NAMALWA (cell line): Measurements from ENCODE around the gene LDHD.
"Not testable (repeated sequence)": the region's sequence is repeated elsewhere in the genome, so short reads cannot be mapped to it uniquely, and the experiment has no call there.

ENCODE experiments used
- DNase-seq: peaks from one replicate; pipeline ENCODE4 v3.0.0-alpha.2; 2015; ENCODE audit warnings: low spot score

The LDHD gene

DNA sequence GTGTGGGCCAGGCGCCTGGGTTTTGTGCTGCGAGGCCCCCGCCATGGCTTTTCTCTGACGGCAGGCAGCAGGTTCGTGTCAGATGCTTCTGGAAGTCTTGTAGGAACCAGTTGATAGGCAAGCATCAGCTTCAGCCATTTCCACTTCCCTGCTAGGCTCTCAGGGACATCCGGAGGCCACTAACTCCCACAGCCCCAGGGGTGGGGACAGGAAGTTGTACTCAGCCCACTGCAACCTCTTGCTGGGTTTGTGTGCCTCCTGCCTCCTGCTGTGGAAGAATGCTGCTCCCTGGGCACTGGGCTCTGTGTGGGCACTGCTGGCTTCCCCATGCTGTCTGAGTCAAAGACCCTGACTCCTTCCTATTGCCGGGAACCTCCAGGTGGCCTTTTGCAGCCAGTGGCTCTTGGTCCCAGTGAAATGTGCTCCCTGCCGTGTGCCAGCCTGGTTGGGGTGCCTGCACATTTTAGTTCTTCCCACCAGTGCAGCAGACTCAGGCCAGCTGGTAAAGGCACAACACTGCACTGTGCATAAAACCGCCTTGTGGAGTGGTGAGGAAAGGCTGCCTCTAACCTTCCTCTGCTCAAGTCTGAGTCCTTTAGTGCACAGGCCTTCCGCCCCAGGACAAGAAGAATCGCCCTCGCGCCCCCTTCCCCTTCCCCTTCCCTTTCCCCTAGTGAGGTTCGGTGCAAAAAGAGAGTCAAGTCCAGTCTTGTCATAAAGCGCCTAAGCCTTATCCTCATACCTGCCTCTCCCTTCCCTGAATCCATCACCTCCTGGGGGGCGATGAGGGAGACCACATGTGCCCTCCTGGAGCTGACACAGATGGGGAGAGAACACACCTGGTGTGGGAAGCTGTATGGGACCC, 16.6 kb downstream of the LDHD start:
- DNase-seq: no peak

- DNase-seq: no peak
These were observed 17.4 kb downstream of the LDHD start for GRCh38 chr16:75099075-75099667.

GRCh38 chr16:75097941-75098901, 18.4 kb downstream of the LDHD start:
- DNase-seq: peak; percentile 41

GRCh38 chr16:75097191-75097761, 19.3 kb downstream of the LDHD start:
- DNase-seq: no peak

- DNase-seq: no peak
These were observed 19.9 kb downstream of the LDHD start for GRCh38 chr16:75096656-75097055.

GRCh38 chr16:75095204-75095621, 21.4 kb downstream of the LDHD start:
- no peak for DNase-seq

GRCh38 chr16:75093598-75094540, 22.7 kb downstream of the LDHD start:
- DNase-seq: no peak

GRCh38 chr16:75092777-75093176, 23.8 kb downstream of the LDHD start:
- DNase-seq: no peak

DNA sequence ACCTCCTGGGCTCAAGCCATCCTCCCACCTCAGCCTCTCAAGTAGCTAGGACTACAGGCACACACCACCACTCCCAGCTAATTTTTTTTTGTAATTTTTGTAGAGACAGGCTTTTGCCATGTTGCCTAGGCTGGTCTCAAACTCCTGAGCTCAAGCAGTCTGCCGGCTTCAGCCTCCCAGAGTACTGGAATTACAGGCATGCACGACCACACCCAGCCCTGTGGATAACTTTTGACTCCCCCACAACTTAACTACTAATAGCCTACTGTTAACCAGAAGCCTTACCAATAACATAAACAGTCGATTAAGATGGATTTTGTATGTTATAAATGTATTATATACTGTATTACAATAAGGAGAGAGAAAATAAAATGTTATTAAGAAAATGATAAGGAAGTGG, 25.0 kb downstream of the LDHD start:
- not testable (repeated sequence) for DNase-seq

DNA sequence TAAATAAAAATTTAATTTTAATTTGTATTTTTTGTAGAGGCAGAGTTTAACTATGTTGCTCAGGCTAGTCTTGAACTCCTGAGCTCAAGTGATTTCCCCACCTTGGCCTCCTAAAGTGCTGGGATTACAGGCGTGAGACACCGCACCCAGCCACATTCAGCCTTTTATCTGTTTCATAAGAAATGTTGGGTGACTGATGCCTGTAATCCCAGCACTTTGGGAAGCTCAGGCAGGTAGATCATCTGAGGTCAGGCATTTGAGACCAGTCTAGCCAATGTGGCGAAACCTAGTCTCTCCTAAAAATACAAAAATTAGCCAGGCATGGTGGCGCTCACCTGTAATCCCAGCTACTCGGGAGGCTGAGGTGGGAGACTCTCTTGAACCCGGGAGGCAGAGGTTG, 25.7 kb downstream of the LDHD start:
- not testable (repeated sequence) for DNase-seq

DNA sequence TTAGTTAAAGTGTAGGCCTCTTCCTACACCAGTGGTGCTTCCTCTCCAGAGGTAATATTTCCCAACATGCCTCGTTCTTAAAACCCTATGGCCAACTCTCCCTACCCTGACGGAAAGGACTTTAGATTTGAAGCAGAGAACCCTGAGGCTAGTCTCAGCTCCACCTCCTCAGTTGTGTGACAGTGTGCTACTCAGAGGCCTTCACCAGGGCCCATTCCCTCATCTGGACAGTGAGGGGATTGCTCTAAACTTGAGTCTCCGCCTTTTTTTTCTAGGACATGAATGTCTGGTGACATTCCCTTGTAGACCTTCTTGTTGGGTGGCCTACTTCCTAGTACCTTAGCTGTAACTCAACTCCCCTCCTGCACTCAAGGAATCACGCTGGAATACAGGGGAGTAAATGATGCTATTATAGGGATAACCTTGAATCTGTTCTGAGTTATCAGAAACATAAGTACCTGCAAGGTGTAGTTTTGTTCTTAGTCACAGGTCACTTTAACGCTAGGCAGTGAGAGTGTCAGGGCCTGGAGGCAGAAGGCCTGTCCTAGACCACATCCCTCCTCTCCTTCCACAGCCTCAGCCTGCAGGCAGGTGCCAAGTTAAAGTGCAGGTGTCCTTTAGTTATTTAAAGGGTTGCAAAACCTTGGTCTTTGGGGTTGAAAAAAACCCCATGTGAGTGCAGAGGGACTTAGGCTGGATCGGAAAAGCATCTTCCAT, 26.9 kb downstream of the LDHD start:
- DNase-seq: no peak

DNA sequence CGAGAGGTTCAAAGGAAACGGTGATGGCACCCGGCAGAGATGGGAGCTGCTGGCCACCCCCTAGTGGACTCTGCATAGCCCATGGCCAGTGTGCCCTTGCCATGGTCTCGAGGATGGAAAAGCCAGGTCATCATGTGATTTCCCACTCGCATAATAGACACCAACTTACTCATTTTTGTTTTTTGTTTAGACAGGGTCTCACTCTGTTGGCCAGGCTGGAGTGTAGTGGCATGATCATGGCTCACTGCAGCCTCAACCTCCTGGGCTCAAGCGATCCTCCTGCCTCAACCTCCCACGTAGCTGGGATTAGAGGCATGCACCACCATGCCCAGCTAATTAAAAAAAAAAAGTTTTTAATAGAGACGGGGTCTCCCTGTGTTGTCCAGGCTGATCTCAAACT, 27.6 kb downstream of the LDHD start:
- DNase-seq: no peak

DNA sequence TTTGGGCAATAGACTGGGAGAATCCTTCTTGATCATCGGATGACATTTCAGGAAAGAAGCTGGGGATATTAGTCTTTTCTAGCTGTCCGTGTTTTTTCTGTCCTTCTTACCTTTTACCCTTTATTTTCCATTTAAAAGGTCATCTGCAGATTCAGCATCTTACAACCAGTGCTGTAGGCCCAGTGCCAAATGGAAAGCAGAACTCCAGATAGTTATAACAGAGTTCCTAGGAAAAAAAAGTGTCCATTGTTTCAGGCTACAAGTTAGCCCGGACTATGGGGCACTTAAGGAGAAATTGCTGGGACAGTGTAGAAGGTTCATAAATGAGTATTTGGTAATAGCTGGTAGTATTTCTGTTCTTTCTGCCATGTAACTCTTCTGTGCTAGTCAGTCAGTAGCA, 28.4 kb downstream of the LDHD start:
- no peak for DNase-seq

DNA sequence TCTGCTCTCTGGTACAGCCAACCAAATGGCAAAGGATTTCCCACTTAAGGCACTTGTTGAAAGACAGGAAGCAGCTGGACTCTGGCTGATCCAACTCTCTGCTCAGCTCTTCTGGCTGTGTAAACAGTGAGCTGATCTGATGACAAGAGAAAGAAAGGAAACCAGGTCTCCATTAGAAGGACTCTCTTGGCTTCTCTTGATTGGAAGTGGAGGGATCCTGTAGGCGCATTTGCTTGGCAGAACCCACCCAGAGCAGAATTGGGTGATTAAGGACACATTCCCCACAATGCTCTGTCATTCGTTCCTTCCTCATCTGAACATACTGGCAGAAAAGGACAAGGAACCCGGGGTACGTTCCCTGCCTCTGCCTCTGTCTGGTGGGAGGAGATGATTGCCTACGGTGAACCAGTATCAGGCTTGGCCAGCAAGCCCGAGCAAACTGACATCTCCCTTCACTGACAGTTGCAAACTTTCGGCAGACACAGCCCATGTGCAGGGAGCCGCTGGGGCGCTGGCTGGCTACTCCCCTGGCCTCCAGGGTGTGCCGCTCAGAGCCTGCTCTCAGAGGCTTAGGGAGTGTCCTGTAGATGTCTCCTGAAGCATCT, 29.1 kb downstream of the LDHD start:
- DNase-seq: no peak

DNA sequence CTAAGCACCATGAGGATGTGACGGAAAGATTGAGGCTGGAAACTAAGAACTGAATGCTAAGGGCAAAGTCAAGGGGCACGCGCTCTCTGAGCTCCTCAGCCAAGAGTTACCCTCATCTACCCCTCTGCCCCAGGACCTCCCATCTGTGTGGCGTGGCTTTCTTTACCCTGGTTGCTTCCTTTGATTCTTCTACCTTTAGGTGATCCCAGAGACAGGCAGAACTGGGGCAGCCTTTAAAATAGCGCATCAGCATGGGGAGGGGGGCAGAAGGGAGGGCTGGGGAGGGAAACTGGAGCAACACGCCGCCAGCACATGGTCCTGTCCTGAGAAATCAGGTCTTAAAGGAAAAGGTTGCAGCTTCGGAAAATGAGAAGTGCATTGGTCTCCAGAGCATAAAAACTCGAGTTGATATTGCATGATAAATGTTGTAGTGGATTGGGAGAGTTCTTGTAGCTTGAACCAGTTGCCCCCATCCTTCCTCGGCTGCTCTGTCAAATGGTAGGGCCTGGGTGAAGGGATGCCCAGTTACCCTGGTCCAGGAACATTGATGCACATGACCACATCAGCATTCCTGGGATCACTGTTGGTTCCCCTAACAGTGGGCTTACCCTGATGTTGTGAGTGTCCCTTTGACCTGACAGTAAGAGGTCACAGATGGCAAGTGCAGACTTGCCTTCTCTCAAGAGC, 29.7 kb downstream of the LDHD start:
- no peak for DNase-seq

DNA sequence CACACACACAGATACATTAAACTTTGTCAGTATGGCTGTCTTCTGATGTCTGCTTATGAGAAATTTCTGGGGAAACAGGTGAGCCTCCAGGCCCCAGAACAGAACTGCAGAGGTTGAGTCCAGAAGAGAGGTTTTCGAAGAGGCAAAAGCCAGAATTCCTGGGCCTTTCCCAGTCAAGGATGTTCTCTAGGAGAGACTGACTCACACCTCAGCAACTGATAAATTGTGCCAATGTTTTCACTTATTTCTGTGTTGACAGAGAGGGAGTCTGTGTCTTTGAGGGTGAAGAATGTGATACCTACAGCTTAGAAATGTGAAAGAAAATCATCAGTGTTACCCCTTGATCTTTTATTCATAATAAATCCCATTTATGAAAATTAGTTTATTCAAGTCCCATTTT, 30.3 kb downstream of the LDHD start:
- no peak for DNase-seq

GRCh38 chr16:75085556-75085955, 31.0 kb downstream of the LDHD start:
- DNase-seq: no peak

GRCh38 chr16:75083813-75084212, 32.8 kb downstream of the LDHD start:
- no peak for DNase-seq

DNA sequence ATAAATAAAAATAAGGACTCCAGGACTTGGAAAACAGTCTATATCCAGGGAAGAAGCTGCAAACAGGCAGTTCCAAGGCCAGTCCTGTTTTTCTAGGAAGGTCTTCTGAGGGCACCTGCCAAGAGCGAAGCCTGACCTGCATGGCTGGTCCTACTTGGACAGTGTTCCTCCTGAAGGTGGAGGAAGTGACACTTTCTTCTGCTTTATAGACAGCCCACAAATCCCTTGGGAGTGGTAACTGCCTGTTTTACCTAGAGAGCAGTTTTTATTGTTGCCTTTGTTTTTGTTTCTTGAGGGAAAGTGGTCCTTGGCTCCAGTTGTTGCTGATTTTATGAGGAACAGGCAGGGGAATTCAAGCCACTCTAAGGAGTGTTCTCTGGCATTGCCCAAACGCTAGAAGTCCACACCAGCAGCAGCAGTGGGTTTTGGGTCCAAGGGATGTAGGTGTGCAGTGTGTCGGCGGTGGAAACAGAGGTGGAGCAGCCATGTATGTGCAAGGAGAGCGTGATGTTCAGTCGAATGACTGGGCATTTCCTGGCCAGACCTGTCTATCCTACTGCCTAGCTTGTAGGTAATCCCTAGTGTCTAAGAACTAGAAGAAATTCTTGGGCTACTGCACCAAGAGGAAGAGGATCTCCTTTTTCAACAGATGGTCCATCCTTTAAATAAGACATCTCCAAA, 35.3 kb downstream of the LDHD start:
- DNase-seq: peak; percentile 25
